Heart right ventricle (tissue), 16 donors: ENCODE results near the gene OS9. TPM values are rescaled to one million over a fixed set of nuclear protein-coding genes. Genes with fewer than 3 reads are reported as not detected.

Experiments used
- ATAC-seq, 8 donors: fragments of 200-7000 bp; cut with Tn5 transposase; one replicate each; pipeline ENCODE4 v1.9.1; 2020; ENCODE audit warnings: mild to moderate bottlenecking in 8 of 8, moderate library complexity in 8 of 8, moderate number of reproducible peaks in 1 of 8
- DNase-seq, 2 donors: peaks; one replicate each; pipeline ENCODE4 v3.0.0-alpha.2; 2020
- H3K27ac ChIP-seq, 10 donors: fragments of 200-600 bp; sonication (generic) in 2 of 10; one replicate each; pipeline versions ENCODE4 v1.5.0 to v1.8.0; 2020 to 2022; ENCODE audit warnings: mild to moderate bottlenecking in 3 of 10
- H3K27me3 ChIP-seq, 7 donors: fragments of 200-600 bp; one replicate each; pipeline ENCODE4 v1.8.0; 2021 to 2022; ENCODE audit warnings: mild to moderate bottlenecking in 2 of 7
- H3K36me3 ChIP-seq, 9 donors: fragments of 200-600 bp; sonication (generic) in 1 of 9; one replicate each; pipeline versions ENCODE4 v1.5.0 to v1.8.0; 2020 to 2022; ENCODE audit warnings: mild to moderate bottlenecking in 2 of 9
- H3K4me1 ChIP-seq, 9 donors: fragments of 200-600 bp; sonication (generic) in 1 of 9; one replicate each; pipeline versions ENCODE4 v1.5.0 to v1.8.0; 2020 to 2022; ENCODE audit warnings: mild to moderate bottlenecking in 4 of 9
- H3K4me3 ChIP-seq, 10 donors: fragments of 200-600 bp; sonication (generic) in 2 of 10; one replicate each; pipeline versions ENCODE4 v1.5.0 to v1.8.0; 2020 to 2022; ENCODE audit warnings: mild to moderate bottlenecking in 7 of 10, moderate library complexity in 2 of 10
- H3K9me3 ChIP-seq, 11 donors: fragments of 200-600 bp in 10 of 11; sonication (generic) in 2 of 11; one replicate each; pipeline versions ENCODE4 v1.5.0 to v1.8.0; 2013 to 2022; ENCODE audit warnings: mild to moderate bottlenecking in 2 of 11, control low read depth in 1 of 11, moderate library complexity in 1 of 11
- CTCF ChIP-seq, 9 donors: fragments of 200-600 bp; sonication (generic) in 2 of 9; IDR thresholded peaks; one replicate each; pipeline versions ENCODE4 v1.5.0 to v1.8.0; 2021 to 2022; ENCODE audit warnings: antibody characterized with exemption in 9 of 9, mild to moderate bottlenecking in 5 of 9, moderate library complexity in 1 of 9
- WGBS, 2 donors: extraction: QIAGEN DNeasy Blood & Tissue Kit; methylation state at CpG; one replicate each; pipeline ENCODE4 v1.1.7; 2013; ENCODE audit warnings: inconsistent platforms in 1 of 2; 5-methylcytosine and 5-hydroxymethylcytosine counted together
- intact Hi-C, 10 donors: fragments of 100-400 bp; cut with DNase I; formaldehyde crosslinking; loops; one replicate each; pipeline versions ENCODE4 v1.11.1 to v1.14.2; 2022
- polyA plus RNA-seq, 2 donors: library from polyadenylated mRNA; stranded (reverse); fragments of 200-250 nt; gene quantifications; one replicate each; pipeline ENCODE4 v1.2.3, GENCODE V29; 2013
- total RNA-seq, 10 donors: library from RNA; stranded (reverse); fragmentation: NEBNext Ultra II Directional in 3 of 10; extraction: Animal tissue kit (Norgen Biotek cat#: 25700) in 3 of 10; gene quantifications; one replicate each; pipeline versions ENCODE4 v1.2.1 to v1.2.4, GENCODE V29; 2021 to 2023
- donor health status: Arrhythmogenic right ventricular cardiomyopathy.
- donor health status: ischemic (EF 13 %, LVEDD 7.1; RV severe dilation, severe dysfunction).
- donor health status: healthy with polysubstance abuse.
- donor health status: DM: no; HTN: yes; CAD: no.
- donor health status: DM: no; HTN: no; CAD: no.
- donor health status: ischemic (EF 25% LVEDD 6.9; RV normal size, moderate dysfunction).
- donor health status: ischemic (EF 25% LVEDD 5.7; RV mildly dilated, moderate dysfunction).
- donor health status: healthy.
- donor health status: DM: yes; HTN: yes; CAD: no.
- donor health status: Ischemic cardiomyopathy.
- donor health status: ischemic (EF 35%, LVEDD 5.7; RV mildly dilated, moderate dysfunction).
- donor health status: nonischemic (EF 11% LVEDD 7.7; RV severe dilation, severe dysfunction).
- donor health status: DM: yes; HTN: yes; CAD: no.
- donor health status: PGD.
- donor health status: ischemic (EF 29% LVEDD 5.4; RV normal size, mild dysfunction).
- donor health status: nonischemic (EF 23%, LVEDD 6.1; RV moderate dilation, normal function).

Gene OS9
- total and polyA plus RNA-seq, 12 donors = 84.9 to 181 (median 113) TPM

- Histone ChIP-seq H3K27ac (no peak overlapping the region), H3K9me3 (no peaks in the 10 kb centered on the region), H3K27me3 (peaks cover 7 to 34% (median 32%) of the 10 kb centered on the region in 7 donors), H3K36me3 (peaks cover 0 to 23% (median 8%) of the 10 kb centered on the region in 9 donors), H3K4me3 (no peak overlapping the region), H3K4me1 (peaks cover 8 to 29% (median 21%) of the 10 kb centered on the region in 9 donors)
- ATAC-seq (no peak), DNase-seq (no peak)
- 95 to 96% methylated on average over 3 of the region's 3 CpGs for WGBS, 2 donors
- no peak for TF ChIP-seq CTCF (IDR thresholded peaks at IDR 0.05)
- intact Hi-C loops = no loop called here
Observed at GRCh38 chr12:57760347-57760982, 66.5 kb downstream of the OS9 start.

GRCh38 chr12:57761391-57761998 lies 67.6 kb downstream of the OS9 start:
- ATAC-seq = no peak
- DNase-seq = no peak
- Histone ChIP-seq H3K9me3 (no peaks in the 10 kb centered on the region), H3K36me3 (peaks cover 0 to 23% (median 8%) of the 10 kb centered on the region in 9 donors), H3K4me1 (peaks cover 11 to 31% (median 23%) of the 10 kb centered on the region in 9 donors), H3K27me3 (peaks cover 7 to 44% (median 42%) of the 10 kb centered on the region in 7 donors), H3K4me3 (no peak overlapping the region), H3K27ac (no peak overlapping the region)
- TF ChIP-seq CTCF (IDR thresholded peaks at IDR 0.05) = no peak
- intact Hi-C loops = no loop called here
- WGBS, 2 donors = 91 to 92% methylated on average over 4 of the region's 4 CpGs

- H3K36me3 ChIP-seq = peaks cover 0 to 20% (median 8%) of the 10 kb centered on the region in 9 donors
- DNase-seq (no peak), ATAC-seq (no peak)
- H3K9me3 ChIP-seq = no peaks in the 10 kb centered on the region
- H3K4me3 ChIP-seq = no peak overlapping the region
- peaks cover 15 to 33% (median 26%) of the 10 kb centered on the region in 9 donors for H3K4me1 ChIP-seq
- H3K27ac ChIP-seq = no peak overlapping the region
- intact Hi-C loops = no loop called here
- 93 to 94% methylated on average over 2 of the region's 2 CpGs for WGBS, 2 donors
- no peak for TF ChIP-seq CTCF (IDR thresholded peaks at IDR 0.05)
- peaks cover 7 to 52% (median 45%) of the 10 kb centered on the region in 7 donors for H3K27me3 ChIP-seq
Observed at GRCh38 chr12:57762463-57762862, 68.5 kb downstream of the OS9 start.

- ATAC-seq = no peak
Observed at GRCh38 chr12:57763881-57764661, 70.1 kb downstream of the OS9 start.

More at GRCh38 chr12:57763881-57764661, 70.1 kb downstream of the OS9 start:
- no peak for DNase-seq
- H3K4me1 ChIP-seq = peaks cover 15 to 33% (median 26%) of the 10 kb centered on the region in 9 donors
- H3K4me3 ChIP-seq = no peak overlapping the region
- no peaks in the 10 kb centered on the region for H3K9me3 ChIP-seq
- 67 to 75% methylated on average over 6 of the region's 6 CpGs for WGBS, 2 donors
- peaks cover 7 to 56% (median 45%) of the 10 kb centered on the region in 7 donors for H3K27me3 ChIP-seq
- TF ChIP-seq CTCF (IDR thresholded peaks at IDR 0.05) = no peak
- peaks cover 0 to 15% (median 2%) of the 10 kb centered on the region in 9 donors for H3K36me3 ChIP-seq
- H3K27ac ChIP-seq = no peak overlapping the region
- intact Hi-C loops = no loop called here
